NB4 (cell line): ENCODE data around the gene SEPTIN14.
"Not testable (repeated sequence)": the region's sequence is repeated elsewhere in the genome, so short reads cannot be mapped to it uniquely, and the experiment has no call there.

Experiments
- DNase-seq: peaks from one replicate; pipeline ENCODE4 v3.0.0; 2010; ENCODE audit warnings: low read depth
- H3K4me3 ChIP-seq: one replicate; pipeline ENCODE4 v1.5.1; 2011; ENCODE audit warnings: mild to moderate bottlenecking, low read depth, low read length, moderate library complexity
- CTCF ChIP-seq: IDR thresholded peaks from one replicate; pipeline ENCODE4 v1.5.1; 2012; ENCODE audit warnings: low read depth, low read length
- MAX ChIP-seq: IDR thresholded peaks from 2 replicates; pipeline ENCODE4 v1.6.1; 2011; ENCODE audit warnings: low read depth, low read length
- MYC ChIP-seq: IDR thresholded peaks from 2 replicates; pipeline ENCODE4 v1.6.1; 2011; ENCODE audit warnings: low read depth, low read length
- POLR2A ChIP-seq: IDR thresholded peaks from 2 replicates; pipeline ENCODE4 v1.6.1; 2011; ENCODE audit warnings: mild to moderate bottlenecking; ENCODE audit not compliant: insufficient read length; ENCODE audit errors: extremely low read depth

SEPTIN14 gene

DNA sequence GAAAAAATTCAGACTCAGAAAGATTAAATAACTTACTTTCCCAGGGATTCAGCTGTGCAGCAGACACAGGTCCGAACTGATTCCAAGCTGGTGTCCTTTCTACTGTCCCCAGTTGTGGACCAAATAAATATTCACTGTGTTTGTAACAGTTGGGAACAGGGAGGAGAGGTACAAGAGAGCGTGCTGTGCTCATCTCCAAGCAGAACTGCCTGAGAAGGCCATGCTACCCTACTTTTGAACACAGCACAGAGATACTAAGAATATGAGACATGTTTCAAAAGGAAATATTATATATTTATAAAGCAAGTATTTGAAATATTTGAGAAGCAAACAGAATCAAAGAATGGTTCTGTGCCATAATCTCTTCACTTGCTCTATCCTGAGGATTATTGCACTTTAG, at the start of gene SEPTIN14:
SEPTIN14 (minus strand) TSS at position 101 of the 400 bp plus-strand sequence. CDS start 756 bp downstream, outside the sequence.
- not testable (repeated sequence) for H3K4me3 ChIP-seq, DNase-seq

DNA sequence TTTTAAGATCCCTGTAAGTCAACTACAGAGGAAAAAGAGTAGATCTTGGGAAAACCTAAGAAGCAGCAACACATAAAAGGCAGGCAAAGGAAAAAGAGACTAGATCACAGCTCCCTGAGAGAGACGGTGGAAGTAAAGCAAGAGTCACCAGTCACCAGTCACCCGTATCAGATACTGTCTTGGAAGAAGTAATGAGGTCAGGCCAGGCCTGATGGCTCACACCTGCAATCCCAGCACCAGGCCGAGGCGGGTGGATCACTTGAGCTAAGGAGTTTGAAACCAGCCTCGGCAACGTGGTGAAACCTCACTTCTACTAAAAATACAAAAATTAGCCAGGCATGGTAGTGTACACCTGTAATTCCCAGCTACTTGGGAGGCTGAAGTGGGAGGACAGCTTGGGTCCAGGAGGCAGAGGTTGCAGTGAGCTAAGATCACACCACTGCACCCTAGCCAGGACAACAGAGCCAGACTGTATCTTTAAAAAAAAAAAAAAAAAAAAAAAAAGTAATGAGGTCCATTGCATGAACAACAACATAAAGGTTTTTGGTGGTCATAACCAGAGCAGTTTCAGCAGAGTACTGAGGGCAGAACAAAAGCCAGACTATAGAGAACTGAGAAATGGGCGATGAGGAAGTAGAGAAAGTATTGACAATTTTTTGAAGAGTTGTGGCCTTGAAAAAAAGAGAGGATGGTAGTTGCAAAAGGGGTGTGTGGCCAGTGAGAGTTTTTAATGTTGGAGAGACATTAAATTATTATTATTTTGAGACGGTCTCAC, 41.6 kb upstream of the SEPTIN14 start:
- no peak overlapping the region for H3K4me3 ChIP-seq
- TF ChIP-seq MAX, result no peak
- no peak for TF ChIP-seq MYC
- no peak for TF ChIP-seq POLR2A
- TF ChIP-seq CTCF, result no peak
- DNase-seq, result no peak

DNA sequence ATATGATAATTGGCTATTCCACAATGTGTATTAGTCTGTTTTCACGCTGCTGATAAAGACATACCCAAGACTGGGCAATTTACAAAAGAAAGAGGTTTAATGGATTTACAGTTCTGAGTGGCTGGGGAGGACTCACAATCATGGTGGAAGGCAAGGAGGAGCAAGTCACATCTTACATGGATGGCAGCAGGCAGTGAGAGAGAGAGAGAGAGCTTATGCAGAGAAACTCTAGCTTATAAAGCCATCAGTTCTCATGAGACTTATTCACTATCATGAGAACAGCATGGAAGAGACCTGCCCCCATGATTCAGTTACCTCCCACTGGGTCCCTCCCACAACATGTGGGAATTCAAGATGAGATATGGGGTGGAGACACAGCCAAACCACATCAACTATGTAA, 38.5 kb upstream of the SEPTIN14 start:
- H3K4me3 ChIP-seq, DNase-seq: not testable (repeated sequence)

GRCh38 chr7:55898287-55898686, 35.7 kb upstream of the SEPTIN14 start:
- TF ChIP-seq POLR2A (no peak), CTCF (no peak), MAX (no peak), MYC (no peak)
- peak; percentile 10 for DNase-seq
- H3K4me3 ChIP-seq, result no peak overlapping the region

- no peak for DNase-seq
- TF ChIP-seq CTCF (no peak), POLR2A (no peak)
Measured at GRCh38 chr7:55895021-55895420, 32.5 kb upstream of the SEPTIN14 start.

DNA sequence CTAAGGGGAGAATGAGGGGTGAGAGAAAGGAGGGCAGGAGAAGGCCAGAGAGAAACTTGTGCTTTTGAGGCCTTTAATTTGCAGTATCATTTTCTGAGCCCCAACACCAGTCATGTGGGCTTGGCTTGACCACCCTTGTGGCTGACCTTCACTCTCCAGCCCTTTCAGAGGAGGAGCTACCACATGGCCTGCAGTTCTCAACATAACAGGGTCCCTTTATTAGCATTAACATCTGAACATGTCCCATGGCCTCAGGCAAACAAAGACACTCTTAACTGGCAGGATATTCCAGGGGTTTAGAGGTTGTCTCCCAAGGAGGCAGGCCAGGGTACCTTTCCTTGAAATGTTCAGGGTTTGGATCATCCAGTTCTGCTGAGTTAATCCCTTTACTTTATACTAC, 31.4 kb upstream of the SEPTIN14 start:
- no peak for TF ChIP-seq MAX
- no peak for TF ChIP-seq POLR2A
- no peak for TF ChIP-seq CTCF
- TF ChIP-seq MYC, result no peak
- DNase-seq, result no peak
- H3K4me3 ChIP-seq, result no peak overlapping the region

More at GRCh38 chr7:55895021-55895420, 32.5 kb upstream of the SEPTIN14 start:
- no peak overlapping the region for H3K4me3 ChIP-seq

- not testable (repeated sequence) for DNase-seq
- H3K4me3 ChIP-seq, result peak overlapping the region; percentile 84
Measured at GRCh38 chr7:55888378-55888777, 25.8 kb upstream of the SEPTIN14 start.

DNA sequence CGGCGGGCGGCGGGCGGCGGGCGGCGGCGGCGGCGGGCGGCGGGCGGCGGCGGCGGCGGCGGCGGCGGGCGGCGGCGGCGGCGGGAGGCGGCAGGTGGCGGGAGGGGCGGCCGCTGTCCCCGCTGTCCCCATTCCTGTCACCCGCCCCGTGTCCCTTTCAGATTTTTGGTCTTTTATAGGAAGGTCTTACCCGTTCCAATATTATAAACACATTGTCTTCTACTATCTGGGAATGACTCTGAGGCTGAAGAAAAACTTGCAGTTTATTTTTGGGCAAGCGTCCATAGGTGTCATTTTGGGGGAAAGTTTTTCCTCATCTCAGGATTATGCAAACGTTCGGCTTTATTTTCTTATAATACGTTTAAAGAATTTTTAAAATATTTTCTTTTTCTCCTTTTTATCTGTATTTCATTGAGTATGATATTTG, 25.3 kb upstream of the SEPTIN14 start:
- H3K4me3 ChIP-seq, result peak overlapping the region; percentile 84
- no peak for TF ChIP-seq MAX
- no peak for TF ChIP-seq MYC
- TF ChIP-seq POLR2A, result no peak
- TF ChIP-seq CTCF, result no peak
- no peak for DNase-seq
